Stomach smooth muscle (tissue), 2 donors: Measurements from ENCODE around the gene RPL36AL.
"Not testable (repeated sequence)": the region's sequence is repeated elsewhere in the genome, so short reads cannot be mapped to it uniquely, and the experiment has no call there.

Experiments used
- H3K27ac ChIP-seq: one replicate; pipeline ENCODE4 v1.7.0; 2013; ENCODE audit warnings: mild to moderate bottlenecking, low read length, inconsistent platforms
- H3K27me3 ChIP-seq, 2 donors: one replicate each; pipeline ENCODE4 v1.7.0; 2013; ENCODE audit warnings: low read length in 2 of 2; ENCODE audit not compliant: insufficient read depth in 2 of 2, control insufficient read depth in 1 of 2
- H3K36me3 ChIP-seq, 2 donors: one replicate each; pipeline ENCODE4 v1.7.0; 2013; ENCODE audit warnings: low read length in 2 of 2; ENCODE audit not compliant: control insufficient read depth in 2 of 2, insufficient read depth in 2 of 2
- H3K4me1 ChIP-seq: one replicate; pipeline ENCODE4 v1.7.0; 2013; ENCODE audit warnings: low read length; ENCODE audit not compliant: control insufficient read depth, insufficient read depth
- H3K4me3 ChIP-seq, 2 donors: one replicate each; pipeline ENCODE4 v1.7.0; 2013; ENCODE audit warnings: low read length in 2 of 2
- H3K9ac ChIP-seq, 2 donors: one replicate each; pipeline ENCODE4 v1.7.0; 2013; ENCODE audit warnings: low read length in 2 of 2, mild to moderate bottlenecking in 1 of 2
- H3K9me3 ChIP-seq, 2 donors: one replicate each; pipeline ENCODE4 v1.7.0; 2013; ENCODE audit warnings: low read length in 2 of 2; ENCODE audit not compliant: control insufficient read depth in 2 of 2
- donor health status: healthy.
- donor health status: Pancreatic carcinoma.

Gene RPL36AL

GRCh38 chr14:49586673-49587460, 33.6 kb downstream of the RPL36AL start:
- H3K36me3 ChIP-seq: peaks cover 8 to 14% of the 10 kb centered on the region in 2 donors
- H3K9ac ChIP-seq: peak overlapping the region; percentile 60 to 98
- peaks cover 16% of the 10 kb centered on the region for H3K4me1 ChIP-seq
- H3K9me3 ChIP-seq: no peaks in the 10 kb centered on the region
- H3K27ac ChIP-seq: peak overlapping the region; percentile 88
- H3K4me3 ChIP-seq: peak overlapping the region; percentile 96 to 99
- no peaks in the 10 kb centered on the region for H3K27me3 ChIP-seq

DNA sequence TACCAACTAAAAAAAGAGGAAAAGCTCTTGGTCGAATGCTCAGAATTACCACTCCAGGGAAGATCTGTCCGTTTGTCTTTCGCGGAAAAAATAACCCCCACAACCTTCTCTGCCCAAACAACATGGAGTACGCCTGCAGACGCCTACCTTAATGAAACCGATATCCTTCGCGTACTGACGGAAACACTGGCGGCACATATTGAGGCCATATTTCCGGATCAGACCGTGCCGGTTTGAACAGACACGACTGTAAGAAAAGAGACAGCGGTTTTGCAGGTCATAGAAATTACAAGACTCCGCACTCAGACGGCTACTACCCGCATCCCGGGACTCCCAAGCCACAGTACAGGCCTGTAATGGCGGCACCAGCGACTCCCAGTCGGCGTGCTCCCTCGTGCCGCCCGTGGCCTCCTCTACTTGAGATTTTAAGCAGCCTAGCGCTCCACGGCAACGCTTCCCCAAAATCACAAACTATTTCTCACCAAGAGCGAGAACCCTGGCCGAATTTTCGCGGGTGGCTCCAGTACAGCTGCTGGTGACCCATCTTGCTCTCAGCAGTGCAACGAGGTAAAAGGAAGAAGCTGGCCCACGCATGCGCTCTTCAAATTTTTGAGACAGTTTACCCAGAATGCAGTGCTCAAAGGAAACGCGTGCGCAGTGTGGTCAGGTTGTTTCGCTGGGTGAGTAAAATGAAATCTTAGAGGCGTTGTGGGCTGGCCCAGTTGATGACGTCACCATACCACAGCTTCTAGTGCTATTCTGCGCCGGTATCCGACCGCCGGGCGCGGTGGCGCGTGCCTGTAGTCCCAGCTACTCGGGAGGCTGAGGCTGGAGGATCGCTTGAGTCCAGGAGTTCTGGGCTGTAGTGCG, 34.4 kb downstream of the RPL36AL start, which contains the start of gene RPS29:
RPS29 (minus strand) TSS at position 578 of the 870 bp plus-strand sequence; CDS start at position 544, 34 bp downstream.
- Histone ChIP-seq H3K9ac (peak within 1 kb of the TSS; percentile 93 to 98), H3K9me3 (no peaks in the 10 kb centered on the region), H3K27ac (peak within 1 kb of the TSS; percentile 88), H3K4me1 (peaks cover 16% of the 10 kb centered on the region), H3K4me3 (peak within 1 kb of the TSS; percentile 96 to 99), H3K36me3 (peaks cover 8 to 14% of the 10 kb centered on the region in 2 donors), H3K27me3 (no peaks in the 10 kb centered on the region)

DNA sequence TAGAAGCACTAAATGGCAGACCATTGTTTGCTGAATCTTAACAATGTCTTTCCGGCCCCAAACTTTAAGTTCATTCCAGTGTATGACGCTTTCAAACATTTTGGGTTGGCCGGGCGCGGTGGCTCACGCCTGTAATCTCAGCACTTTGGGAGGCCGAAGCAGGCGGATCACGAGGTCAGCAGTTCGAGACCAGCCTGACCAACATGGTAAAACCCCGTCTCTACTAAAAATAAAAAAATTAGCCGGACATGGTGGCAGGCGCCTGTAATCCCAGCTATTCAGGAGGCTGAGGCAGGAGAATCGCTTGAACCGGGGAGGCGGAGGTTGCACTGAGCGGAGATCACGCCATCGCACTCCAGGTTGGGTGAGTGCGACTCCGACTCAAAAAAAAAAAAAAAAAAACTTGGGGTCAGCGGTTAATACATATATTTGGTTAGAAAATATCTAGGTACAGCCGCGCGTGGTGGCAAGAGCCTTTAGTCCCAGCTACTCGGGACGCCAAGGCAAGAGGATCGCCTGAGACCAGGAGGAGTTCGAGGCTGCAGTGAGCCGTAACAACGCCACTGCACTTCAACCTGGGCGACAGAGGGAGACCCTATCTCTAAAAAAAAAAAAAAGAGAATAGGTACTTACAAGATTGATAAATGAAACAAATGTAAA, 35.3 kb downstream of the RPL36AL start:
- H3K9ac ChIP-seq: peak overlapping the region; percentile 93 to 98
- not testable (repeated sequence) for H3K27me3 ChIP-seq, H3K9me3 ChIP-seq
- peaks cover 16% of the 10 kb centered on the region for H3K4me1 ChIP-seq
- H3K4me3 ChIP-seq: peak overlapping the region; percentile 96 to 99
- H3K27ac ChIP-seq: peak overlapping the region; percentile 88
- H3K36me3 ChIP-seq: peaks cover 8 to 14% of the 10 kb centered on the region in 2 donors

GRCh38 chr14:49584058-49584457, 36.4 kb downstream of the RPL36AL start:
- no peak overlapping the region for H3K27ac ChIP-seq
- no peaks in the 10 kb centered on the region for H3K9me3 ChIP-seq
- peak overlapping the region in 1 of 2 donors; percentile 36 for H3K9ac ChIP-seq
- peaks cover 8 to 14% of the 10 kb centered on the region in 2 donors for H3K36me3 ChIP-seq
- H3K4me3 ChIP-seq: peak overlapping the region in 1 of 2 donors; percentile 8
- H3K27me3 ChIP-seq: no peaks in the 10 kb centered on the region
- peaks cover 16% of the 10 kb centered on the region for H3K4me1 ChIP-seq

- Histone ChIP-seq H3K4me3 (no peak overlapping the region), H3K27ac (no peak overlapping the region), H3K9me3 (no peaks in the 10 kb centered on the region), H3K4me1 (peaks cover 16% of the 10 kb centered on the region), H3K27me3 (no peaks in the 10 kb centered on the region), H3K36me3 (peaks cover 8 to 14% of the 10 kb centered on the region in 2 donors), H3K9ac (no peak overlapping the region)
Measured at GRCh38 chr14:49583629-49584028, 36.8 kb downstream of the RPL36AL start.

GRCh38 chr14:49582113-49582977, 38.1 kb downstream of the RPL36AL start:
- Histone ChIP-seq H3K9me3 (no peaks in the 10 kb centered on the region), H3K4me3 (no peak overlapping the region), H3K36me3 (peaks cover 8 to 14% of the 10 kb centered on the region in 2 donors), H3K27ac (no peak overlapping the region), H3K9ac (no peak overlapping the region), H3K4me1 (peaks cover 16% of the 10 kb centered on the region), H3K27me3 (no peaks in the 10 kb centered on the region)

DNA sequence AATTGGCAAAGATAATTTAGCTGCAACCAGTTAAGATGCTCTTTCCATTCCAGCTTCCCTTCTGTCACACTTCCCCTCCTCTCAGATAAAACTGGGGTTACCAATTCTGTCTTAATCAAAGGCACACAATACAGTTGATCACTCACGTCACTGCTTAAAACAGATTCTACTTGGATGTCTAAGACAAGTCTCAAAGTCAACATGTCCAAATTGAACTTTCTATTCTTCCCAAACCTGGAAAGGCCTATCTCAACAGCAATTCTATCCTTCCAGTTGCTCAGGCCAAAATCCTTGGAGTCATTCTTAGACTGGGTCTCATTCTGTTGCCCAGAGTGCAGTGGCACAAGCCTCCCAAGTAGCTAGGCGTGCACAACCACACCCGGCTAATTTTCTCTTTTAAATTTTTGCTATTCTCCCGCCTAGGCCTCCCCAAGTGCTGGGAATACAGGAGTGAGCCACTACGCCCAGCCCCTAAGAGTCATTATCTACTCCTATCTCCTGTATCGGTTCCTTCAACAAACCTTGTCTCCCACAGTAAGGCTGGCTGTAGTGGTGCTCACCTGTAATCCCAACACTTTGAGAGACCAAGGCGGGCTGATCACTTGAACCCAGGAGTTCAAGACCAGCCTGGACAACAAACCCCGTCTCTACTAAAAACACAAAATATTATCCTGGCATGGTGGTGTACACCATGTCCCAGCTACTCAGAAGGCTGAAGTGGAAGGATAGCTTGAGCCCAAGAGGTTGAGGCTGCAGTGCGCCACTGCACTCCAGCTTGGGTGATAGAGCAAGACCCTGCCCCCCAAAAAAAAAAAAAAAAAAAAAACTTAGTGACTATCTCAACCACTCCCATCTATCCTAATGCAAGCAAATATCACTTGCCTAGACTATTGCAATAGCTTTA, 39.0 kb downstream of the RPL36AL start:
- no peak overlapping the region for H3K4me3 ChIP-seq
- peaks cover 16% of the 10 kb centered on the region for H3K4me1 ChIP-seq
- no peak overlapping the region for H3K9ac ChIP-seq
- no peaks in the 10 kb centered on the region for H3K9me3 ChIP-seq
- no peaks in the 10 kb centered on the region for H3K27me3 ChIP-seq
- H3K27ac ChIP-seq: no peak overlapping the region
- H3K36me3 ChIP-seq: peaks cover 12 to 17% of the 10 kb centered on the region in 2 donors

DNA sequence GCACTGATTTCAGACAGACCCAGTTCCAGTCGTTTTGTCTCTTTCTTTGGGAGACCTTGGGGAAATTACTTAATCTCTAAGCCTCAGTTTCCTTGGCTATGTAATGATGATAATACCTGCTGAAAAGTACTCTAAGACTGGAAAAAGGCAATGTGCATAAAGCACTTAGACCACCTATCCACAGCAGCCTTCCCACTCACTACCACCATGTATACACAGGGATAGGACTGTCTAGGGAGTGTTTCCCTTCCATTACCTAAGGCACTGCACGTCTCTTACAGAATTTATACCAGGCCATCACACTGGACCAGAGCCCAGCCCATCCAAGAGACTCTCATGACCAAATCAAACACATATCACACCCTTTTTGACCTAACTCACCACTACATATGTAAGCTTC, 40.6 kb downstream of the RPL36AL start:
- no peaks in the 10 kb centered on the region for H3K27me3 ChIP-seq
- H3K4me1 ChIP-seq: peaks cover 10% of the 10 kb centered on the region
- H3K4me3 ChIP-seq: no peak overlapping the region
- no peak overlapping the region for H3K27ac ChIP-seq
- peaks cover 15 to 20% of the 10 kb centered on the region in 2 donors for H3K36me3 ChIP-seq
- no peaks in the 10 kb centered on the region for H3K9me3 ChIP-seq
- H3K9ac ChIP-seq: no peak overlapping the region

DNA sequence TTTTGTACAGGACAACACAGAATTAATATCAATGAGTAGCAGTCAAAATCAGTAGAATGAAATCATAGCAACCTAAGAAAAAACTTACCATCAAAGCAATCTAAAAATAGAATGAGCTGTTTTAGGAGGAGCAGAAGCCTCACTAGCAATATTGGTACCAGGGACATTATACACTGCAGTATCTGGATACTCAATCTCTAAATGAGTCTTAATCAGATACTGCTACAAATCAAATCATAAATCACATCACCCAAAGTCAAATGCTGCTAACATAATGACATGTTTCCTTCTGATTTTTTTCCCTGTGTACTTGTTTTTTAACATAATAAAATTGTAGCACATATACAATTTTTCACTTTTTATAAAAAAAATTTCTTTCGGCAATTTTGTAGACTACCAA, 42.3 kb downstream of the RPL36AL start:
- Histone ChIP-seq H3K9me3 (no peaks in the 10 kb centered on the region), H3K4me3 (no peak overlapping the region), H3K27ac (no peak overlapping the region), H3K4me1 (no peaks in the 10 kb centered on the region), H3K9ac (no peak overlapping the region), H3K27me3 (no peaks in the 10 kb centered on the region), H3K36me3 (peaks cover 7 to 14% of the 10 kb centered on the region in 2 donors)
